HL-60 (cell line): ENCODE data around the gene ATP12A.

ENCODE experiments used
- GABPA ChIP-seq: IDR thresholded peaks from 2 replicates; pipeline ENCODE4 v1.6.1; 2012; ENCODE audit warnings: low read depth
- POLR2AphosphoS5 ChIP-seq: IDR thresholded peaks from 2 replicates; pipeline ENCODE4 v1.6.1; 2012; ENCODE audit warnings: low read depth
- SPI1 ChIP-seq: IDR thresholded peaks from 2 replicates; pipeline ENCODE4 v1.6.1; 2012; ENCODE audit warnings: low read depth, mild to moderate bottlenecking, borderline replicate concordance
- TF ChIP-seq, protein P1 (sequence below): IDR thresholded peaks from one replicate; pipeline ENCODE4 v1.5.1; 2011; ENCODE audit warnings: low read length, control low read depth, inconsistent platforms; ENCODE audit not compliant: insufficient read depth
- TF ChIP-seq, protein P2 (sequence below): IDR thresholded peaks from 2 replicates; pipeline ENCODE4 v1.6.1; 2012; ENCODE audit warnings: low read depth; ENCODE audit not compliant: insufficient replicate concordance

DNA sequence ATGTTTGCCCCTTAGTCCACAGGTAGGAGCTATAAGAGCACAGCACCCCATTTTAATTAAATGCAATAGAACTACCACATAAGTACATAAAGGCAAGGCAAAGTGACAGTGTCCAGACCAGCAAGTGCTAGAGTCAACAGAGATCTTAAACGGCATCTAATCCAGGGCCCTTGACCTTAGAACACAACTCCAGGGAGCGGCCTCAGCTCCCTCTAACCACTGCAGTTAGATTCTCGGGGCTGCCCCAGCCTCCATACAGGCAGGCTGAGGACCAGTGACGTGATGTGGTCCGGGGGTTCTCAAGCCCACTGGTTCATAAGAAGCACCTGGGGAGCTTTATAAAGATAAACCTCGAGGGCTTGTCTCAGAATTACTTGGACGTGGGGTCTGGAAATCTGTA lies 10.0 kb upstream of the ATP12A start:
- no peak for TF ChIP-seq POLR2AphosphoS5
- TF ChIP-seq, protein P1, sequence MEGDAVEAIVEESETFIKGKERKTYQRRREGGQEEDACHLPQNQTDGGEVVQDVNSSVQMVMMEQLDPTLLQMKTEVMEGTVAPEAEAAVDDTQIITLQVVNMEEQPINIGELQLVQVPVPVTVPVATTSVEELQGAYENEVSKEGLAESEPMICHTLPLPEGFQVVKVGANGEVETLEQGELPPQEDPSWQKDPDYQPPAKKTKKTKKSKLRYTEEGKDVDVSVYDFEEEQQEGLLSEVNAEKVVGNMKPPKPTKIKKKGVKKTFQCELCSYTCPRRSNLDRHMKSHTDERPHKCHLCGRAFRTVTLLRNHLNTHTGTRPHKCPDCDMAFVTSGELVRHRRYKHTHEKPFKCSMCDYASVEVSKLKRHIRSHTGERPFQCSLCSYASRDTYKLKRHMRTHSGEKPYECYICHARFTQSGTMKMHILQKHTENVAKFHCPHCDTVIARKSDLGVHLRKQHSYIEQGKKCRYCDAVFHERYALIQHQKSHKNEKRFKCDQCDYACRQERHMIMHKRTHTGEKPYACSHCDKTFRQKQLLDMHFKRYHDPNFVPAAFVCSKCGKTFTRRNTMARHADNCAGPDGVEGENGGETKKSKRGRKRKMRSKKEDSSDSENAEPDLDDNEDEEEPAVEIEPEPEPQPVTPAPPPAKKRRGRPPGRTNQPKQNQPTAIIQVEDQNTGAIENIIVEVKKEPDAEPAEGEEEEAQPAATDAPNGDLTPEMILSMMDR, result no peak
- TF ChIP-seq, protein P2, sequence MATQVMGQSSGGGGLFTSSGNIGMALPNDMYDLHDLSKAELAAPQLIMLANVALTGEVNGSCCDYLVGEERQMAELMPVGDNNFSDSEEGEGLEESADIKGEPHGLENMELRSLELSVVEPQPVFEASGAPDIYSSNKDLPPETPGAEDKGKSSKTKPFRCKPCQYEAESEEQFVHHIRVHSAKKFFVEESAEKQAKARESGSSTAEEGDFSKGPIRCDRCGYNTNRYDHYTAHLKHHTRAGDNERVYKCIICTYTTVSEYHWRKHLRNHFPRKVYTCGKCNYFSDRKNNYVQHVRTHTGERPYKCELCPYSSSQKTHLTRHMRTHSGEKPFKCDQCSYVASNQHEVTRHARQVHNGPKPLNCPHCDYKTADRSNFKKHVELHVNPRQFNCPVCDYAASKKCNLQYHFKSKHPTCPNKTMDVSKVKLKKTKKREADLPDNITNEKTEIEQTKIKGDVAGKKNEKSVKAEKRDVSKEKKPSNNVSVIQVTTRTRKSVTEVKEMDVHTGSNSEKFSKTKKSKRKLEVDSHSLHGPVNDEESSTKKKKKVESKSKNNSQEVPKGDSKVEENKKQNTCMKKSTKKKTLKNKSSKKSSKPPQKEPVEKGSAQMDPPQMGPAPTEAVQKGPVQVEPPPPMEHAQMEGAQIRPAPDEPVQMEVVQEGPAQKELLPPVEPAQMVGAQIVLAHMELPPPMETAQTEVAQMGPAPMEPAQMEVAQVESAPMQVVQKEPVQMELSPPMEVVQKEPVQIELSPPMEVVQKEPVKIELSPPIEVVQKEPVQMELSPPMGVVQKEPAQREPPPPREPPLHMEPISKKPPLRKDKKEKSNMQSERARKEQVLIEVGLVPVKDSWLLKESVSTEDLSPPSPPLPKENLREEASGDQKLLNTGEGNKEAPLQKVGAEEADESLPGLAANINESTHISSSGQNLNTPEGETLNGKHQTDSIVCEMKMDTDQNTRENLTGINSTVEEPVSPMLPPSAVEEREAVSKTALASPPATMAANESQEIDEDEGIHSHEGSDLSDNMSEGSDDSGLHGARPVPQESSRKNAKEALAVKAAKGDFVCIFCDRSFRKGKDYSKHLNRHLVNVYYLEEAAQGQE, result no peak
- TF ChIP-seq SPI1, result no peak
- no peak for TF ChIP-seq GABPA
